K562 (cell line): ENCODE measurements around the gene PYDC1.

ENCODE experiments used
- HDGF ChIP-seq: fragments of 450-650 bp; IDR thresholded peaks from 2 replicates; pipeline ENCODE4 v1.6.1; 2016
- ZNF316 ChIP-seq: fragments of 450-650 bp; IDR thresholded peaks from 2 replicates; pipeline ENCODE4 v1.6.1; 2016

DNA sequence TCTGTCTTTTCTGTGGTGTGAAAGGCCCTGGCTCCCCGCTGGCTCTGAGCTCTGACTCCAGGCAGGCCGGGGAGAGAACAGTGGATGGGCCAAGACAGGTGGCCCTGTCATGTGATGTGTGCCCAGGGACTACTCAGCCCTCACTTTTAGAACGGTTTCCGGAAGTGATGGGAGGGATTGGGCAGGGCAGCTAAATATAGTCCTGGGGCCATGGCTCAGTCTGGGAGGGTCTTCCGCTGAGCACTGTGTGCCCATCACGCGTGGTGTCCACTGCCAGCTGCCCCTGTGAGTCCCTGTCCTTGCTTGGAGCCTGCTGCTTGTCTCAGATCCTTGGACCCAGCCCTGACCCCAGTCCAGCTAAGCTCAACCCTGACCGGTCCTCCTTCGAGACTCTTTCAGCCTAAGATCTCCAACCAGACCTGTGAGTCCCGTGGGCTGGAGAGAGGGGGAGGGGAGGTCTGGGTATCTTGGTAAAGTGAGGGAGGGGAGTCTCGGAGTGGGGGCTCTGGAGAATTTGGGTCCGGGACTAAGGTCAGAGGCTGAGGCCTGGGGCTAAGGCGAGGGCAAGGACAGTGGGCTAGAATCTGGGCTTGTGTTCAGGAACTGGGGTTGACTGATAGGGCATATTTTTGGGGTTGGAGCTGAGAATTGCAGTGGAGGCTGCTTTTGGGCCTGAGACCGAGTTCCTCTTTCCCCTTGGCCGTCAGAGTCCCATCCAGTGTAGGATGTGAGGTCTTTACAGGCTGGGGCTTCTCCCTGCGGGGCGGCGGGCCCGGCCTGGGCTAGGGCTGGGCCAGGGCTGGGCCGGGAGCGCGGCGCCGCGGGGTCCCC lies 2.8 kb downstream of the PYDC1 start, which contains the start of gene TRIM72:
- TF ChIP-seq ZNF316 (no peak), HDGF (no peak)
